Upper lobe of left lung (tissue), 6 donors: ENCODE results near the gene IAPP. TPM values are rescaled to one million over a fixed set of nuclear protein-coding genes. Genes with fewer than 3 reads are reported as not detected.

Experiments
- ATAC-seq, 2 donors: fragments of 200-7000 bp; cut with Tn5 transposase; one replicate each; pipeline ENCODE4 v1.9.1; 2022; ENCODE audit warnings: mild to moderate bottlenecking in 2 of 2, moderate library complexity in 2 of 2; ENCODE audit not compliant: low FRiP score in 2 of 2
- DNase-seq, 2 donors: peaks; one replicate each; pipeline ENCODE4 v3.0.0-alpha.2; 2019 to 2020
- H3K27ac ChIP-seq, 4 donors: fragments of 200-600 bp; sonication (generic); one replicate each; pipeline ENCODE4 v1.5.1; 2016 to 2019
- H3K27me3 ChIP-seq, 4 donors: fragments of 200-600 bp; sonication (generic); one replicate each; pipeline ENCODE4 v1.5.1; 2017 to 2019
- H3K36me3 ChIP-seq, 4 donors: fragments of 200-600 bp; sonication (generic); one replicate each; pipeline ENCODE4 v1.5.1; 2016 to 2019
- H3K4me1 ChIP-seq, 4 donors: fragments of 200-600 bp; sonication (generic); one replicate each; pipeline ENCODE4 v1.5.1; 2018 to 2019
- H3K4me3 ChIP-seq, 4 donors: fragments of 200-600 bp; sonication (generic); one replicate each; pipeline ENCODE4 v1.5.1; 2017 to 2019; ENCODE audit warnings: mild to moderate bottlenecking in 2 of 4, moderate library complexity in 1 of 4
- H3K9me3 ChIP-seq, 4 donors: fragments of 200-600 bp; sonication (generic); one replicate each; pipeline ENCODE4 v1.5.1; 2018 to 2019
- EP300 ChIP-seq, 4 donors: sonication (generic); formaldehyde crosslinking; IDR thresholded peaks; one replicate each; pipeline ENCODE4 v1.5.1; 2017; ENCODE audit warnings: antibody characterized with exemption in 4 of 4, control low read depth in 2 of 4
- POLR2A ChIP-seq, 4 donors: fragments of 450-650 bp; IDR thresholded peaks; one replicate each; pipeline ENCODE4 v1.5.1; 2016 to 2017; ENCODE audit warnings: antibody characterized with exemption in 4 of 4, mild to moderate bottlenecking in 2 of 4
- POLR2AphosphoS5 ChIP-seq, 2 donors: sonication (generic); formaldehyde crosslinking; IDR thresholded peaks; one replicate each; pipeline ENCODE4 v1.5.1; 2017; ENCODE audit warnings: antibody characterized with exemption in 2 of 2
- WGBS, 2 donors: methylation state at CpG; one replicate each; pipeline ENCODE4 v1.1.5; 2017 to 2018; 5-methylcytosine and 5-hydroxymethylcytosine counted together
- total RNA-seq, 6 donors: library from RNA; depleted of rRNA in 4 of 6; stranded (reverse); fragments of >200 nt in 4 of 6; gene quantifications; one replicate each; pipeline versions ENCODE4 v1.1.0 to v1.2.1, GENCODE V29; 2016 to 2021
- TF ChIP-seq, protein P1 (sequence below), 6 experiments: fragments of 450-650 bp in 4 of 6; fragments of 200-600 bp in 2 of 6; sonication (generic) in 2 of 6; IDR thresholded peaks; one replicate each; pipeline ENCODE4 v1.5.1; 2016 to 2019; ENCODE audit warnings: antibody characterized with exemption in 6 of 6
- donor health status: DM: no; HTN: no; CAD: no; lungs with moderate emphysema.
- donor health status: DM: no; HTN: yes; CAD: no; lungs with severe emphysema.

IAPP gene
- not detected for total RNA-seq

DNA sequence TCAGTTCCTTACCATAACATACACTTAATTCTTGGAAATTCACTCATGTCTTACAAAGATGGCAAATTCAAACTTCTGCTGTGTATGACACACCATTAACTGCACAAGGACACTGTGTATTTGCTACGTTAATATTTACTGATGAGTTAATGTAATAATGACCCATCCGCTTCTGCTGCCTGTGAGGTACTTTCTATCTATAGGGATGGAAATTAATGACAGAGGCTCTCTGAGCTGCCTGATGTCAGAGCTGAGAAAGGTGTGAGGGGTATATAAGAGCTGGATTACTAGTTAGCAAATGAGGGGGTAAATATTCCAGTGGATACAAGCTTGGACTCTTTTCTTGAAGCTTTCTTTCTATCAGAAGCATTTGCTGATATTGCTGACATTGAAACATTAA lies at the start of gene IAPP:
TSS of gene IAPP (plus strand) at position 301 of the 400 bp plus-strand sequence. CDS start 450 bp downstream, outside the sequence.
- Histone ChIP-seq H3K9me3 (no peaks in the 10 kb centered on the region), H3K36me3 (no peaks in the 10 kb centered on the region), H3K27me3 (no peaks in the 10 kb centered on the region), H3K27ac (no peak within 1 kb of the TSS), H3K4me1 (no peaks in the 10 kb centered on the region), H3K4me3 (no peak within 1 kb of the TSS)
- no peak for ATAC-seq
- DNase-seq, result no peak
- TF ChIP-seq, protein P1, sequence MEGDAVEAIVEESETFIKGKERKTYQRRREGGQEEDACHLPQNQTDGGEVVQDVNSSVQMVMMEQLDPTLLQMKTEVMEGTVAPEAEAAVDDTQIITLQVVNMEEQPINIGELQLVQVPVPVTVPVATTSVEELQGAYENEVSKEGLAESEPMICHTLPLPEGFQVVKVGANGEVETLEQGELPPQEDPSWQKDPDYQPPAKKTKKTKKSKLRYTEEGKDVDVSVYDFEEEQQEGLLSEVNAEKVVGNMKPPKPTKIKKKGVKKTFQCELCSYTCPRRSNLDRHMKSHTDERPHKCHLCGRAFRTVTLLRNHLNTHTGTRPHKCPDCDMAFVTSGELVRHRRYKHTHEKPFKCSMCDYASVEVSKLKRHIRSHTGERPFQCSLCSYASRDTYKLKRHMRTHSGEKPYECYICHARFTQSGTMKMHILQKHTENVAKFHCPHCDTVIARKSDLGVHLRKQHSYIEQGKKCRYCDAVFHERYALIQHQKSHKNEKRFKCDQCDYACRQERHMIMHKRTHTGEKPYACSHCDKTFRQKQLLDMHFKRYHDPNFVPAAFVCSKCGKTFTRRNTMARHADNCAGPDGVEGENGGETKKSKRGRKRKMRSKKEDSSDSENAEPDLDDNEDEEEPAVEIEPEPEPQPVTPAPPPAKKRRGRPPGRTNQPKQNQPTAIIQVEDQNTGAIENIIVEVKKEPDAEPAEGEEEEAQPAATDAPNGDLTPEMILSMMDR (IDR thresholded peaks at IDR 0.05), result no peak
- TF ChIP-seq POLR2A (IDR thresholded peaks at IDR 0.05) (no peak), EP300 (IDR thresholded peaks at IDR 0.05) (no peak), POLR2AphosphoS5 (IDR thresholded peaks at IDR 0.05) (no peak)
- 60 to 79% methylated on average over 2 of the region's 2 CpGs for WGBS, 2 donors

DNA sequence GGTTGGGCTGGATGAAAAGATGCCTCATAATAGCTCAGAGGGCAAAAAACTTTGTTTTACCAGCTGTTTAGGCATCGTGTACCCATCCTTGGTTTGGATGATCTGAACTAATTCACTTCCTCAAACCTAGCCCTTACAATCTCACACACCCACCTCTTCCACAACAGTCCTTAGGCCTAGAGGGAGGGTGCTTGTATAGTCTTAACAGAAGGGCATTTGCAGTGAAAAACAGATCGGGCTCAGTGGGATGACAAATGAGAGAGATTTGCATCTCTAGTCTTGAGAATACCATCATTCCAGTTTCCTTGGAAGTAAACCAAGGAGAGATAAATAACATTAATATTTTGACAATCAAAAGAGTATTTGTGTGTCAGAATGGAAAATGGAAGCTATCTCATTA lies 49.0 kb upstream of the IAPP start:
- TF ChIP-seq POLR2AphosphoS5 (IDR thresholded peaks at IDR 0.05), result no peak
- TF ChIP-seq EP300 (IDR thresholded peaks at IDR 0.05), result no peak
- no peak for TF ChIP-seq POLR2A (IDR thresholded peaks at IDR 0.05)
- TF ChIP-seq, protein P1 (IDR thresholded peaks at IDR 0.05), result no peak
- no peak for DNase-seq
- Histone ChIP-seq H3K27ac (no peak overlapping the region), H3K27me3 (no peaks in the 10 kb centered on the region), H3K9me3 (peaks cover 0 to 17% (median 0%) of the 10 kb centered on the region in 4 donors), H3K4me1 (no peaks in the 10 kb centered on the region), H3K36me3 (no peaks in the 10 kb centered on the region), H3K4me3 (no peak overlapping the region)
- 51 to 71% methylated on average over 2 of the region's 2 CpGs for WGBS, 2 donors
- no peak for ATAC-seq

DNA sequence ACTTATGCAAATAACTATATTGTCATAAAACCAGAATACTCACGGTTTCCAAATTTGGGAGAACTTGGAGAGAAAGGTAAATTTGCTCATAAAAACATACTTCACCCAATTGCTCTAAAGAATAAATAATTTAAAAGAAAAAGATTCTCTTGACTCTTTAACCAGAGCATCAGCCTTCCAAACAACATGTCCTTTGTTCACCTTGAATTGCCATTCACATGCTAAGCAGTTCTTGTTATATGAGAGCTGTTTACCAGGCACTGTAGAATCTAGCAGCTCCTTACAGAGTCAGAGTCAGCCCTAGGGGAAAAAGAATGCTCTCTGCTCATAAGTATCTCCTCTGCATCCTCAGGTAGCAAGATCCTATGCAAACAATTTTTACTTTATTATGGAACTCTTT lies 48.2 kb upstream of the IAPP start:
- no peak for TF ChIP-seq POLR2A (IDR thresholded peaks at IDR 0.05)
- TF ChIP-seq EP300 (IDR thresholded peaks at IDR 0.05), result no peak
- no peak for TF ChIP-seq POLR2AphosphoS5 (IDR thresholded peaks at IDR 0.05)
- H3K4me1 ChIP-seq, result no peaks in the 10 kb centered on the region
- ATAC-seq (no peak), DNase-seq (no peak)
- H3K27ac ChIP-seq, result no peak overlapping the region
- 27 to 29% methylated on average over 1 of the region's 1 CpG for WGBS, 2 donors
- no peaks in the 10 kb centered on the region for H3K36me3 ChIP-seq
- H3K9me3 ChIP-seq, result peaks cover 0 to 17% (median 0%) of the 10 kb centered on the region in 4 donors
- no peaks in the 10 kb centered on the region for H3K27me3 ChIP-seq
- no peak overlapping the region for H3K4me3 ChIP-seq

DNA sequence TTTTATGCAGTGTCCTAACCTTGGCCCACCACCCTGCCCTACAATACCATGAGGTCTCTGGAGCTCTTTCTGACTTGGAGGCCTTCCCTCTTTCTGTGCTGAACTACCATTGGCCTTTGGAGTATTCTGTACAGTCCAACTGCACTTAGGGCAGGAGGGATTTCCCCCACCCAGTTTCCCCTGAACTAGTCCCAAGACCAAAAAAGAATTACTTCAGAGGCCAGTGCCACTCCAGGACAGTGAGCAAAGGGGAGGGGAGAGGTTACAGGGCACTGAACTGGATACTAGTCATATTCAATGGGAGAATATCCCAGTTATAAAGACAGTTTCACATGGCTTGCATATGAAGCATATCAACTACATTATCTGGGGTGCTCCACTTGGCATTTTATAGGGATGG lies 44.1 kb upstream of the IAPP start:
- TF ChIP-seq POLR2AphosphoS5 (IDR thresholded peaks at IDR 0.05) (no peak), POLR2A (IDR thresholded peaks at IDR 0.05) (no peak), EP300 (IDR thresholded peaks at IDR 0.05) (no peak)
- TF ChIP-seq, protein P1 (IDR thresholded peaks at IDR 0.05), result no peak
- H3K4me3 ChIP-seq, result no peak overlapping the region
- no peaks in the 10 kb centered on the region for H3K27me3 ChIP-seq
- H3K36me3 ChIP-seq, result no peaks in the 10 kb centered on the region
- DNase-seq, result no peak
- no peaks in the 10 kb centered on the region for H3K4me1 ChIP-seq
- H3K9me3 ChIP-seq, result peaks cover 0 to 22% (median 0%) of the 10 kb centered on the region in 4 donors
- H3K27ac ChIP-seq, result no peak overlapping the region
- peak in 1 of 2 donors; percentile 19 for ATAC-seq

DNA sequence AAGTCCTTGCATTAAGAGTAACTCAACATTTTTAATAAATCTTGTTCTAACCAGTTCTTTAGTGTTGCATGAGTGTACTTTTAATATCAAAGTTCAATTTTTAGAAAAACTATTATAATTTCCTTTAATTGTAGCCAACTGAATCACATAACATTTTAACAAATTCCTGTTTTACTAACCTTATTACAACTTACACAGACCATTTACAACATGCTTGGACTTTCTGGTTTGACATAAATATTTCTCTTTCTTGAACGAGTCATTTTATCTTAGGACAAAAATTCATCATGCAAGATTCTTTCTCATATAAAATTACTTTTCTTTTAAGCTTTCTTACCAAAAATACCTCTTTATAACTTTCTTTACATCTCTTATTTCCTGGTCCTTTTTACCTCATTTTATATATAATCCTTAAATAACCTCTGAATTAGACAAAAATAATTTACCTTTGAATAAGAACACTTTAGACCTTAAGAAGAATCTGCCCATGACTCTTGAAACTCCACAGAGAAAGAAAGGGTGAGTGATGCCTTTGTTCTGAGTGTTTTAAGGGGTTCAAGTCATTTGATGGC lies 41.9 kb upstream of the IAPP start:
- no peak overlapping the region for H3K4me3 ChIP-seq
- 69 to 75% methylated on average over 1 of the region's 1 CpG for WGBS, 2 donors
- peaks cover 0 to 5% (median 0%) of the 10 kb centered on the region in 4 donors for H3K4me1 ChIP-seq
- DNase-seq (no peak), ATAC-seq (no peak)
- H3K27ac ChIP-seq, result no peak overlapping the region
- H3K36me3 ChIP-seq, result no peaks in the 10 kb centered on the region
- peaks cover 0 to 22% (median 0%) of the 10 kb centered on the region in 4 donors for H3K9me3 ChIP-seq
- TF ChIP-seq POLR2AphosphoS5 (IDR thresholded peaks at IDR 0.05) (no peak), EP300 (IDR thresholded peaks at IDR 0.05) (no peak), POLR2A (IDR thresholded peaks at IDR 0.05) (no peak)
- TF ChIP-seq, protein P1 (IDR thresholded peaks at IDR 0.05), result no peak
- H3K27me3 ChIP-seq, result no peaks in the 10 kb centered on the region
